NCI-H748 (cell line): Measurements from ENCODE around the gene PI4K2A.

Source experiments
- DNase-seq: peaks from one replicate; lab custom pipeline; 2025; ENCODE audit not compliant: unreplicated experiment; lab: John Stamatoyannopoulos, UW

The PI4K2A gene

GRCh38 chr10:97640174-97640867 is at the start of gene PI4K2A:
Gene PI4K2A, plus strand, starts transcription at chr10:97640671. Its CDS starts 72 bp downstream, at chr10:97640743.
- peak; percentile 97 for DNase-seq

GRCh38 chr10:97590748-97591495 is 49.5 kb upstream of the PI4K2A start:
- no peak for DNase-seq

DNA sequence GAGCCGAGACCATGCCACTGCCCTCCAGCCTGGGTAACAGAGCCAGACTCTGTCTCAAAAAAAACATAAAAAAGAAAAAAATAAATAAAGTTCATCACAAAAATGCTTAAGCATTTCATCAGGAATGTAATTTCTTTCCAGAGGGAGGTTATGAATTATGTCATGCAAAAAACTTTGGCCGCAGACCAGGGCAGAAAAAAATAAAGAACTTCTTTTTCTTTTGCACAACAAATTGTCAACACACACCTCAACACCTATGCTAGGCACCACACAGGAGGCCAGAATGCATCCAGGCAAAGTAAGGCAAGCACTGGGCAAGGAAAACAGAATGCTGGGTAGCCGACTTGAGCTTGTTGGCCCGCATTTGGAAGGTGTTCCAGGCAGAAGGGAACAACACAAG is 47.0 kb upstream of the PI4K2A start:
- DNase-seq = no peak

GRCh38 chr10:97596101-97597082 is 44.1 kb upstream of the PI4K2A start:
- no peak for DNase-seq

DNA sequence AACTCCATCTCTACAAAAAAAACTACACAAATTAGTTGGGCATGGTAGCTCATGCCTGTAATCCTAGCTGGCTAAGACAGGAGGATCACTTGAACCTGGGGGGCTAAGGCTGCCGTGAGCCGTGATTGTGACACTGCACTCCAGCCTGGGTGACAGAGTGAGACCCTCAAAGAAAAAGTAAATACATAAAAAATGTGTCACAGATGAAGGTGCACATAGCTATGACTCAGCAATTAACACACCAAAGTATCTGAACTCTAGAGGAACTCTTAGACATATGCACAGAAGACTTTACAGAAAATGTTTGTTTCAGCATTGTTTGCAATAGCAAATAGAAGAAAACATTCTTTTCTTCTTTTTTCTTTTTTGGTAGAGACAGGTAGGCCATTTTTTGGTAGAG is 42.7 kb upstream of the PI4K2A start:
- no peak for DNase-seq

- no peak for DNase-seq
These were observed 41.8 kb upstream of the PI4K2A start for GRCh38 chr10:97598407-97599271.

GRCh38 chr10:97599272-97599619 is 41.2 kb upstream of the PI4K2A start:
- no peak for DNase-seq

DNA sequence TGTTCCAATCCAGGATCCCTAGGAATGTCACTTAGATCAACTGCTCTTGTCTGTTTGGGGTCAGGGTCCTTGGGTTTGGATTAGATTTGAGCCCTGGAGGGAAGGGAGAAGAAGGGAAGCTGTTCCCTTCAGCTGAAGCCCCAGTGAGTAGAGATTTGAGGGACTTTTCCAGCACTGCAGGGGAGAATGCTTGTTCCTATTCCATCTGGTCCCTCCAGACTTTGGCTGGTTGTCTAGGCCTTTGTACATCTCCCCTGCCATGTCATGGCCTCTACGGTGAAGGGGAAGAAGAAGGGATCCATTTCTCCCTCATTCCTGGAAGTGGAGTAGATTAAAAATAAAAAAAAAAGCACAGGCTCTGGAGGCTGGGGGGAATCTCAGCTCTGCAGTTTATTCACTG is 39.9 kb upstream of the PI4K2A start:
- no peak for DNase-seq

- DNase-seq = no peak
These were observed 38.9 kb upstream of the PI4K2A start for GRCh38 chr10:97601268-97602215.

DNA sequence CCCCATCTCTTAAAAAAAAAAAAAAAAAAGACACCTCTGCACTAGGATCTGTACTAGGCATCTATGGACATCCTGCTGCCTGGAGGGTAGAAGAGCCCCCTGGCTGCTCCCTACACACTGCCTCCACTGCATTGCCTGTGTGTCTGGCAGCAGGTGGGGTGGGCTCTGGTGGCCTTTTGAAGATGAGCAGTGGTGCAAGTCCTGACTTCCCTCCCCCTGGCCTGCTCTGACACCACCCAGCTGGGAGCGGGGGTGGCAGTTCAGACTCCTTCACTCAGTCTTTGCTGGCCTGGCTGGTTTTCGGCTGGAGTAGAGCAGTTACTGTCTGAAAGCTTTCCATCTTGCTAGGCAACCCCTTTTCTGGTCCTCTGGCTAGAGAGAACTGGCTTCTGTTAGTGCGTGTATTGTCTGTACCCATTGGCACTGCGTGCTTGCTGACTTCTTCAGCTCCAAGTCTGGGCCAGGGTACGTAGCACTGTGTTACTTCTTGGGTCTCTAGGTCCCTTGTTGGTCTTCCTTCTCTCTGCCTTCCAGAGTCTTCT is 33.3 kb upstream of the PI4K2A start:
- DNase-seq = no peak

- no peak for DNase-seq
These were observed 31.4 kb upstream of the PI4K2A start for GRCh38 chr10:97608991-97609561.

- DNase-seq = no peak
These were observed 29.0 kb upstream of the PI4K2A start for GRCh38 chr10:97611473-97611872.

- peak; percentile 6 for DNase-seq
These were observed 28.1 kb upstream of the PI4K2A start for GRCh38 chr10:97612386-97612785.

DNA sequence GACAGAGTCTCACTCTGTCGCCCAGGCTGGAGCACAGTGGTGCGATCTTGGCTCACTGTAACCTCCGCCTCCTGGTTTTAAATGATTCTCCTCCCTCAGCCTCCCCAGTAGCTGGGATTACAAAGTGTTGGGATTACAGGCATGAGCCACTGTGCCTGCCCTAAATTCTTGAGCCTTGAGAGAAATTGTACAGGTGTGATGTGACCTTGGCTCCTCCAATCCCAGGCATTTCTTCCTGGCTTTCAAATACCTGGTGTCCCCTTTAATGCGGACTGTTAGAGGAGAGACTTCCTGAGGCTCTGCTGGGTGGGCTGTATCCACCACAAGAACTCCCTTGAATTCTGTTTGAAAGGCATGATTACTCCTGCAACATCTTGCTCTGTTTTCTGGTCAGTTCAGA is 22.2 kb upstream of the PI4K2A start:
- DNase-seq = no peak

GRCh38 chr10:97618733-97619132 is 21.7 kb upstream of the PI4K2A start:
- DNase-seq = no peak

GRCh38 chr10:97623277-97623676 is 17.2 kb upstream of the PI4K2A start:
- no peak for DNase-seq

- no peak for DNase-seq
These were observed 12.7 kb upstream of the PI4K2A start for GRCh38 chr10:97627731-97628130.

DNA sequence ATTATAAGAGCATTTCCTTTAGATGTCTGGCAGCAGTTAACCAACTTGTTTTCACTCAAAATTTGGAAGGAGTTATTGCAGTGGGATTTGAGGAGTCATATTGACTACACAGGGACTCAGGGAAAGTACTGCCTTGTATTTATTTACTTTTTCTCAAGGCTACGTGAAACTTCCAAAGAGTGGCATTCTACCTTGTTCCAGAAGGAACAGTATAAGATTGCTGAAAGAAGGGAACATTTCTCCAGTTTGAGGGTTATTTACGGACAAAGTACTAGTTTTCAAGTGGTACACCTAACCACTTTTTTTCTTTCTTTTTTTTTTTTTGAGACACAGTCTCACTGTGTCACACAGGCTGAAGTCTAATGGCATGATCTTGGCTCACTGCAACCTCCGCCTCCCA is 12.2 kb upstream of the PI4K2A start:
- DNase-seq = no peak

DNA sequence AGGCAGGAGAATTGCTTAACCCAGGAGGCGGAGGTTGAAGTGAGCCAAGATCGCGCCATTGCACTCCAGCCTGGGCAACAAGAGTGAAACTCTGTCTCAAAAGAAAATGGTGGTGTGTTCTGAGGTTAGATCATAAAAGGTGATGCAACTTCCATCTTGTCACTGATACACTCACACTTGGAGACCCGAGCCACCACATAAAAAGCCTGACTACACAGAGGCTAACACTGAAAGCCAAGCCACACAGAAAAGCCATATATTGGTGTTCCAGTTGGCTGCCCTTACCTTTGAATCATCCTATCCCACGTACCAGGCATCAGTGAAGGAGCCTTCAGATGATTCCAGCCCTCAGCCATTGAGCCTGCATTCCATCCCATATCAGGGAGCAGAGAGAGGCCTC is 11.2 kb upstream of the PI4K2A start:
- DNase-seq = no peak
